Right hindlimb (tissue), 1 donor: ENCODE results near the gene AADACL3.
A peak's percentile ranks its signal among the peaks of the same experiment; 100 is the strongest.
"Not testable (repeated sequence)": the region's sequence is repeated elsewhere in the genome, so short reads cannot be mapped to it uniquely, and the experiment has no call there.

ENCODE experiments used
- DNase-seq: peaks from one replicate; pipeline ENCODE4 v3.0.0-alpha.2; 2018

The AADACL3 gene, protein sequence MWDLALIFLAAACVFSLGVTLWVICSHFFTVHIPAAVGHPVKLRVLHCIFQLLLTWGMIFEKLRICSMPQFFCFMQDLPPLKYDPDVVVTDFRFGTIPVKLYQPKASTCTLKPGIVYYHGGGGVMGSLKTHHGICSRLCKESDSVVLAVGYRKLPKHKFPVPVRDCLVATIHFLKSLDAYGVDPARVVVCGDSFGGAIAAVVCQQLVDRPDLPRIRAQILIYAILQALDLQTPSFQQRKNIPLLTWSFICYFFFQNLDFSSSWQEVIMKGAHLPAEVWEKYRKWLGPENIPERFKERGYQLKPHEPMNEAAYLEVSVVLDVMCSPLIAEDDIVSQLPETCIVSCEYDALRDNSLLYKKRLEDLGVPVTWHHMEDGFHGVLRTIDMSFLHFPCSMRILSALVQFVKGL

DNA sequence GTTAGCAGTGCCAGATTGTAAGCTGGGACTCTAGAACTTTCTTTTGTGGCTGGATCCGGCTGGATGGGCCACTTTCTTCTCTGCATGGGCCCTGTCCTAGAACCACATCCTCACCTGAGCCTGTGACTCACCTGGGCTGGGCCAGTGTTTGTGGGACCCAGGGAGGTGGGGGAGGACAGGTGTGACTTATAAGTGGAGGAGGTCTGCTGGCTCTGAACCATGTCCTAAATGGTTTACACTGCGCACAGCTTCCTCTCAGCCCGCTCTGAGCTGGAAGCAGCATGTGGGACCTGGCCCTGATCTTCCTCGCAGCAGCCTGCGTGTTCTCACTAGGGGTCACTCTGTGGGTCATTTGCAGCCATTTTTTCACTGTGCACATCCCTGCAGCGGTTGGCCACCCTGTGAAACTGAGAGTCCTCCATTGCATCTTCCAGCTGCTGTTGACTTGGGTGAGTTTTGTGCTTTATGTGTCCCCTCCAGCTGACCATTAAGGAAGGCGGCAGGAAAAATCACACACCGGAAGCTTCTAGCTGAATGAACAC lies at the start of gene AADACL3:
Gene AADACL3 (plus strand): TSS at position 215 of the 542 bp plus-strand sequence. CDS start 67 bp downstream, at position 282.
- DNase-seq: no peak

- no peak for DNase-seq
These were observed 49.7 kb upstream of the AADACL3 start for GRCh38 chr1:12666141-12666735.

DNA sequence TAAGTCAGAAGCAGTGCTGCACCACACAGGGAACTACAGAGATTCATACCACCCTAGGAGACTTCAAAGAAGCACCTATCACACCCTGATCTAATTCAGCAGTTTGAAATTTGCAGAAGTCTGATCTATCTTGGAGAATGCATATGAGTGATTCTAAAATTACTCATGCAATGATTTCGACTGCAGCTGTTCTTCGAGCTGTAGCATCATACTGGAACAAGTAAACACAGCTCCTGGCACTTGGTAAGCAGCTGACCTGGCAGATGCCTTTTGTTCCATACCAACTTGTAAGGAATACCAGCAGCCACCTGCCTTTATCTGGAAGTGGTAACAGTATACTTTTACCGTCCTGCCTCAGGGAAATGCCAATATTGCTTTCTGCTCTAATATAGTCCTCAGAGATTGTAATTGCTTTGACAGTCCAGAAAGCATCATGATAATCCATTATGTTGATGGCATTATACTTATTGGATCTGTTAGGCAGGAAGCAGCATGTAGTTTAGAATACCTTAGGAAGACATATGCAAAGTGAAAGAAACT lies 46.3 kb upstream of the AADACL3 start:
- peak; percentile 30 for DNase-seq

- no peak for DNase-seq
These were observed 41.6 kb upstream of the AADACL3 start for GRCh38 chr1:12674358-12674757.

DNA sequence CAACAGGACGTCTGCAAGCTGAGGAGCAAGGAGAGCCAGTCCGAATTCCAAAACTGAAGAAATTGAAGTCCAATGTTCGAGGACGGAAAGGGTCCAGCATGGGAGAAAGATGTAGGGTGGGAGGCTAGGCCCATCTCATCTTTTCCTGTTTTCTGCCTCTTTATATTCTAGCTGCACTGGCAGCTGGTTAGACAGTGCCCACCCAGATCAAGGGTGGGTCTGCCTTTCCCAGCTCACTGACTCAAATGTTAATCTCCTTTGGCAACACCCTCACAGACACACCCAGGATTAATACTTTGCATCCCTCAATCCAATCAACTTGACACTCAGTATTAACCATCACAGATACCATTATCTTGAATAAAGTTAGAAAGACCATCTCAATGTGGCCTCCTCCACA lies 39.8 kb upstream of the AADACL3 start:
- not testable (repeated sequence) for DNase-seq

DNA sequence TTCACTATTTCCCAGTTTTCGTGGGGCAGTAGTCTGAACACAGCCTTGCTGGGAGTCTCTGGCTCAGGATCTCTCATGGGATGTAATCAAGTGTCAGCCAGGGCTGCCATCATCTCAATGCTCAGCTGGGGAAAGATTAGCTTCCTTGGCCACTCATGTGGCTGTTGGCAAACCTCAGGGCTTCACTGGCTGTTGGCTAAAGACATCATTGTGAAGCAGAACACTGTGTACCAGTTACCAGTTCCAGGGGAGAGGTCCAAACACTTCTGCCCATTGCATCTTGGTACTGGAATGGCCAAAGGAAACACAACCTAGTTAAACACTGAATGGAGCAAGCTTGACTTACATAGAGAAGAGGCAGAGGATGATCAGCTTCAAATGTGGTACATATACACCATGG lies 38.3 kb upstream of the AADACL3 start:
- DNase-seq: no peak

GRCh38 chr1:12678350-12678749 lies 37.6 kb upstream of the AADACL3 start:
- DNase-seq: no peak

GRCh38 chr1:12678820-12679219 lies 37.1 kb upstream of the AADACL3 start:
- DNase-seq: no peak

- no peak for DNase-seq
These were observed 25.8 kb upstream of the AADACL3 start for GRCh38 chr1:12690156-12690555.

DNA sequence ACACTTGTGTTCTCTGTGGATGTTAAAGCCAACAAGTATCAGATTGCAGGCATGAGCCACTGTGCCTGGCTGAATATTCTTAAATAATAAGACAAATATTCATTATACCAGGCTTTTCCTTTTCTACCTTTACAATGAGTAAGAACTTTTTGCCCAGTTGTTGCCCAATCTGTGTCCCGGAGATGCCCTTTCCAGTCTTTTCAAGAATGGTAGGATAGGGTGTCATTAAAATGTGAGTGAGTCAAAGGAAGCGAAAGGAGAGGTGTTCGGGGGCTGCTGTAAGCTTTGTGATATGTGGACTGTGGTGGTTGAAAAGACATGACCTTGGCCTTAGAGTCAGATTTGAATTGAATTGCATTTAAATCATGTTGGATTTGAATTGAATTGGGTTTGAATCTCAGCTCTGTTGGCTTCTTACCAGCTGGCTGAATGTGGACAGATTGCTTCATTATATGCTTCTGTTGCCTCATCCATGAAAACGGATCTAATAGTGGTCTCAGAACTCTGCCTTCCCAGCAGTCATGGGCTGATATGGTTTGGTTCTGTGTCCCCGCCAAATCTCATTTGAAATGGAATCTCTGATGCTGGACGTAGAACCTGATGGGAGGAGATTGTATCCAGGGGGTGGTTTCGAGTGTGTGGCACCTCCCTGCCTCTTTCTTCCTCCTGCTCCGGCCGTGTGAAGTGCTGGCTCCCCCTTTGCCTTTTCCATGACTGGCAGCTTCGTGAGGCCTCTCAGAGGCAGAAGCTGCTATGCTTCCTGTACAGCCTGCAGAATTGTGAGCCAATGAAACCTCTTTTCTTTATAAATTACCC lies 22.7 kb upstream of the AADACL3 start:
- no peak for DNase-seq

DNA sequence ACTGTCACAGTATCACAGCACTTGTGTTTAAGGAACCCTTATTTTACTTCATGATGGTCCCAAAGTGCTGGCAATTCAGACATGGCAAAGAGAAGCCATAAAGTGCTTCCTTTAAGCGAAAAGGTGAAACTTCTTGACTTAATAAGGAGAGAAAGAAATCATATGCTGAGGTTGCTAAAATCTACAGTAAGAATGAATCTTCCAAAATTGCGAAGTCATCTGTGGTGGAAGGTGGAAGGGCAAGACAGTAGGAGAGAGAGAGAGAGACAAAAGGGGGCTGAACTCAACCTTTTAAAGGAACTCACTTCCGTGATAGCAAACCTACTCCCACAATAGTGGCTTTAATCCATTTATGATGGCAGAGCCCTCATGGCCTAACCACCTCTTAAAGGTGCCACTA lies 19.3 kb upstream of the AADACL3 start:
- no peak for DNase-seq

DNA sequence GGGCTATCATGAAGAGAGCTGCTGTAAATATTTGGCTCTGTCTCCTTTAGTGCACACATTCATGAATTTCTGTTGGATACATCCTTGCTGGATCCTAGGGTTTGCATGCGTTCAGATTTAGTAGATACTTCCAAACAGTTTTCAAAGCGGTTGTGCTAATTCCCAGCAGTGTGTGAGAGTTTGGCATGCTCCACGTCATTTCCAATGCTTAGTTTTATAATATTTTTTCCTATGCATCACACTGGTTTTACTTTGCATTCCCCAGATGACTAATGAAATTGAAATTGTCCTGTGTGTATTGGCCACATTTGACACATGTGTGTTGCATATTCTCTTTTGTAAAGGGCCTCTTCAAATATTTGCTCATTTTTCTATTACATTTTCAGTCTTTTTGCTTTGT lies 18.5 kb upstream of the AADACL3 start:
- DNase-seq: no peak

DNA sequence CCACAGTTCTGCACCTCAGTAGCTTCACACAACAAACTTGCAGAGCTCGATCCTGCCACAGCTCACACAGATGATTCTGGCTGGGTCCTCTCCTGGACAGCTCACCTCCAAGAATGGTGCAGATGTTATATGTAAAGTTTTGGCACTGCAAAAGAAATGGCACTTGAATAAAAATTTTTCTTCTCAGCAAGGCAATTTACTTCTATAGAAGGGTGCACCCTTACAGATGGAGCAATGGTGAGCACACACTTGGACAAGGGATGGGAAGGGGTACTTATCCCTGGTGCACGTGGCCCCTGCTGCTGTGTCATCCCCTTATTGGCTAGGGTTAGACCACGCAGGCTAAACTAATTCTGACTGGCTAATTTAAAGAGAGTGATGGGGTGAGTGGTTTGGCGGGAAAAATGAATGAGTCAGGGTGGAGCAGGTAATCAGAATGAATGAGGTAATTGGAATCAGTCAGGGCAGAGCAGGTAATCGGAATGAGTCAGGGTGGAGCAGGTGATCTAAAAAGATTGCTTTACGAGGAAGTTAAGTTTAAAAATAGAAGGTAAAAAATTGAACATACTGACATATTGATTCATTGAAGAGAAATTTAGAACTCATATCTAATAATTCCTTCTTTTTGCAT lies 12.0 kb upstream of the AADACL3 start:
- DNase-seq: no peak

- DNase-seq: no peak
These were observed 9.8 kb upstream of the AADACL3 start for GRCh38 chr1:12706061-12706460.

DNA sequence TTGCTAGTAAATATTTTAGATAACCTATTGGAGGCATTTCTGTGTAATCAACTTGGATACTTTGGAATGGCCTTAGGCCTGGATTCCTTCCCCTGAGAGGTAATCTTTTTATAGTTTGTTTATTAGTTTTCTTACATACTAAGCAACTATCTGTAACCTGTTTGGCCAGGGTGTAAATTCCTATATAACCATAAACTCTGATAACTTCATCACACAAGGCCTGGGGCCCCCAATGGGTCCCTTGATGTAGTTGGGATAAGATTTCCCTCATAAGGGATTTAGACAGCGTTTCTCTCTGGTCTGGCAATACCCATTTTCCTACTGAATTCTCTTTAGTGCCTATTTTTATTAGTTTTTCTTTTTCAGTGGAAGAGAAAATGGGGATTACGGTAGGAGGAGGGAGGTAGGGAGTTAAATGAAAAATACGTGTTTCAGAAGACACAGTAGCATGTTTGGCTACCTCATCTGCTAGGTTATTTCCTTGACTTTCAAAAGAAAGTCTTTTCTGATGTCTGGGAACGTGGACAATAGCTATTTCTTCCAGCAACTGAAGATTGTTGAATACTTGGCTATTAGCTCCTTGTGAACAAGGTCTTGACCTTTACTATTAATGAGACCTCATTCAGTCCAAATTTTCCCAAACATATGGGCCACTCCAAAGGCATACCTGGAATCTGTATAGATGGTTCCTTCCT lies 7.4 kb upstream of the AADACL3 start:
- no peak for DNase-seq

- DNase-seq: no peak
These were observed 6.8 kb upstream of the AADACL3 start for GRCh38 chr1:12709091-12709491.

DNA sequence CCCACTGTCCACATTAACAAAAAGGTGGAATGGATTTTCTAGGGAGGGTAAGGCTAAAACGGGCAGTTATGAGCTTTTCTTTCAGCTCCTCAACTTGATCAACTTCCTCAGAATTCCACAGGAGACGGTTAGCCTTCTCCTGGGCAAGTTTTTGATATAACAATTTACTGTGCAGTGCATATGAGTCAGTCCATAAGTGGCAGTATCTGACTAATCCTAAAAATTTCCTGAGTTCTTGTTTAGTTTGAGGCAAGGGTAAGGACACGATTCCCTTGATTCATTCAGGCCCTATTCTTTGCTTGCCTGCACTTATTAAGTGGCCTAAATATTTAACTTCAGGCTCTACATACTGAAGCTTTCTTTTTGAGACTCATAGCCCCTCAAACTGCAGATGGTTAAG lies 6.2 kb upstream of the AADACL3 start:
- no peak for DNase-seq

GRCh38 chr1:12711536-12711935 lies 4.4 kb upstream of the AADACL3 start:
- DNase-seq: no peak

- no peak for DNase-seq
These were observed 3.8 kb upstream of the AADACL3 start for GRCh38 chr1:12712076-12712475.

- no peak for DNase-seq
These were observed 3.0 kb upstream of the AADACL3 start for GRCh38 chr1:12712929-12713328.

DNA sequence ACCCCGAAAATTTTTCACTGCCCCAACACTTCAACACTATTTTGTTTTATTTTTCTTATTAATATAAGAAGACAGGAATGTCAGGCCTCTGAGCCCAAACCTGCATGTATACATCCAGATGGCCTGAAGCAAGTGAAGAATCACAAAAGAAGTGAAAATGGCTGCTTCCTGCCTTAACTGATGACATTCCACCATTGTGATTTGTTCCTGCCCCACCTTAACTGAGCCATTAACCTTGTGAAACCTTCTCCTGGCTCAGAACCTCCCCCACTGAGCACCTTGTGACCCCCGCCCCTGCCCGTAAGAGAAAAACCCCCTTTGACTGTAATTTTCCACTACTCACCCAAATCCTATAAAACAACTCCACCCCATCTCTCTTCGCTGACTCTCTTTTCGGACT lies 2.3 kb upstream of the AADACL3 start:
- not testable (repeated sequence) for DNase-seq
